ENCODE results near the gene TRAPPC5. TPM values are rescaled to one million over a fixed set of nuclear protein-coding genes. Genes with fewer than 3 reads are reported as not detected.

Gene TRAPPC5
- total RNA-seq, 4 donors from 2014 or later = 15.1 to 63.5 (median 34.4) TPM

GRCh38 chr19:7687177-7687576 is 6.5 kb downstream of the TRAPPC5 start:
- H3K4me3 ChIP-seq = no peak overlapping the region
- no peak overlapping the region for H3K27ac ChIP-seq
- in situ Hi-C loops (cut with MboI; ENCODE audit: low pct_ligation_motif_present in 1 of 4, low pct_unique_long_range_greater_than_20kb in 1 of 4, low sequenced_read_pairs in 3 of 4) (loop anchor here in 1 of 4 donors (10.0 kb wide), 1 partner anchor 122 kb away; no protein-coding TSS in a partner anchor), intact Hi-C loops (cut with DNase I; ENCODE audit: low total_unique reads) (loop anchor here (10.0 kb wide), 1 partner anchor 592 kb away; no protein-coding TSS in a partner anchor)
- 90% methylated on average over 12 of the region's 12 CpGs; no CpG with 5 or more reads in 1 of the 2 donors for WGBS, 2 donors (ENCODE audit: low coverage in 1 of 2)
- H3K4me1 ChIP-seq = peaks cover 0 to 4% (median under 1%) of the 10 kb centered on the region in 4 donors
- TF ChIP-seq EP300 (IDR thresholded peaks at IDR 0.05; ENCODE audit: low read depth) = no peak
- TF ChIP-seq POLR2AphosphoS5 (IDR thresholded peaks at IDR 0.05) = no peak
- no peak for TF ChIP-seq POLR2A (IDR thresholded peaks at IDR 0.05)
- TF ChIP-seq CTCF (IDR thresholded peaks at IDR 0.05) = no peak
- H3K36me3 ChIP-seq = no peaks in the 10 kb centered on the region
- H3K9me3 ChIP-seq = no peaks in the 10 kb centered on the region
- DNase-seq = no peak
- H3K27me3 ChIP-seq = no peaks in the 10 kb centered on the region

- in situ Hi-C loops (cut with MboI; ENCODE audit: low pct_ligation_motif_present in 1 of 4, low pct_unique_long_range_greater_than_20kb in 1 of 4, low sequenced_read_pairs in 3 of 4) = loop anchor here in 1 of 4 donors (10.0 kb wide), 1 partner anchor 124 kb away; no protein-coding TSS in a partner anchor
- intact Hi-C loops (cut with DNase I; ENCODE audit: low total_unique reads) = loop anchor here (10.0 kb wide), 1 partner anchor 594 kb away; no protein-coding TSS in a partner anchor
- no peak for DNase-seq
- WGBS, 2 donors (ENCODE audit: low coverage in 1 of 2) = 47% methylated on average over 14 of the region's 23 CpGs; no CpG with 5 or more reads in 1 of the 2 donors
- Histone ChIP-seq H3K27me3 (no peaks in the 10 kb centered on the region), H3K27ac (no peak overlapping the region), H3K4me1 (no peaks in the 10 kb centered on the region), H3K36me3 (no peaks in the 10 kb centered on the region), H3K4me3 (no peak overlapping the region), H3K9me3 (no peaks in the 10 kb centered on the region)
- TF ChIP-seq CTCF (IDR thresholded peaks at IDR 0.05) = no peak
- TF ChIP-seq POLR2A (IDR thresholded peaks at IDR 0.05) = no peak
- no peak for TF ChIP-seq POLR2AphosphoS5 (IDR thresholded peaks at IDR 0.05)
- no peak for TF ChIP-seq EP300 (IDR thresholded peaks at IDR 0.05; ENCODE audit: low read depth)
Observed at GRCh38 chr19:7689165-7689564, 8.5 kb downstream of the TRAPPC5 start.

- Histone ChIP-seq H3K27ac (no peak overlapping the region), H3K9me3 (no peaks in the 10 kb centered on the region), H3K27me3 (no peaks in the 10 kb centered on the region), H3K36me3 (no peaks in the 10 kb centered on the region), H3K4me1 (no peaks in the 10 kb centered on the region), H3K4me3 (no peak overlapping the region)
- in situ Hi-C loops (cut with MboI; ENCODE audit: low pct_ligation_motif_present in 1 of 4, low pct_unique_long_range_greater_than_20kb in 1 of 4, low sequenced_read_pairs in 3 of 4) (no loop called here), intact Hi-C loops (cut with DNase I; ENCODE audit: low total_unique reads) (no loop called here)
- WGBS, 2 donors (ENCODE audit: low coverage in 1 of 2) = 43 to 82% methylated on average over 4 to 8 of the region's 8 CpGs
- TF ChIP-seq POLR2A (IDR thresholded peaks at IDR 0.05) (no peak), CTCF (IDR thresholded peaks at IDR 0.05) (no peak), POLR2AphosphoS5 (IDR thresholded peaks at IDR 0.05) (no peak), EP300 (IDR thresholded peaks at IDR 0.05; ENCODE audit: low read depth) (no peak)
- DNase-seq = no peak
Observed at GRCh38 chr19:7690779-7691258, 10.2 kb downstream of the TRAPPC5 start.

- Histone ChIP-seq H3K9me3 (no peaks in the 10 kb centered on the region), H3K4me1 (no peaks in the 10 kb centered on the region), H3K27me3 (no peaks in the 10 kb centered on the region), H3K4me3 (no peak overlapping the region), H3K27ac (no peak overlapping the region), H3K36me3 (no peaks in the 10 kb centered on the region)
- in situ Hi-C loops (cut with MboI; ENCODE audit: low pct_ligation_motif_present in 1 of 4, low pct_unique_long_range_greater_than_20kb in 1 of 4, low sequenced_read_pairs in 3 of 4) = no loop called here
- TF ChIP-seq POLR2A (IDR thresholded peaks at IDR 0.05) (no peak), CTCF (IDR thresholded peaks at IDR 0.05) (no peak), POLR2AphosphoS5 (IDR thresholded peaks at IDR 0.05) (no peak), EP300 (IDR thresholded peaks at IDR 0.05; ENCODE audit: low read depth) (no peak)
- intact Hi-C loops (cut with DNase I; ENCODE audit: low total_unique reads) = no loop called here
- DNase-seq = no peak
Observed at GRCh38 chr19:7691497-7691896, 10.9 kb downstream of the TRAPPC5 start.

Measured in transverse colon (tissue), 4 donors.